ENCODE results near the gene HUNK.
"Not testable (repeated sequence)": the region's sequence is repeated elsewhere in the genome, so short reads cannot be mapped to it uniquely, and the experiment has no call there.

The HUNK gene

DNA sequence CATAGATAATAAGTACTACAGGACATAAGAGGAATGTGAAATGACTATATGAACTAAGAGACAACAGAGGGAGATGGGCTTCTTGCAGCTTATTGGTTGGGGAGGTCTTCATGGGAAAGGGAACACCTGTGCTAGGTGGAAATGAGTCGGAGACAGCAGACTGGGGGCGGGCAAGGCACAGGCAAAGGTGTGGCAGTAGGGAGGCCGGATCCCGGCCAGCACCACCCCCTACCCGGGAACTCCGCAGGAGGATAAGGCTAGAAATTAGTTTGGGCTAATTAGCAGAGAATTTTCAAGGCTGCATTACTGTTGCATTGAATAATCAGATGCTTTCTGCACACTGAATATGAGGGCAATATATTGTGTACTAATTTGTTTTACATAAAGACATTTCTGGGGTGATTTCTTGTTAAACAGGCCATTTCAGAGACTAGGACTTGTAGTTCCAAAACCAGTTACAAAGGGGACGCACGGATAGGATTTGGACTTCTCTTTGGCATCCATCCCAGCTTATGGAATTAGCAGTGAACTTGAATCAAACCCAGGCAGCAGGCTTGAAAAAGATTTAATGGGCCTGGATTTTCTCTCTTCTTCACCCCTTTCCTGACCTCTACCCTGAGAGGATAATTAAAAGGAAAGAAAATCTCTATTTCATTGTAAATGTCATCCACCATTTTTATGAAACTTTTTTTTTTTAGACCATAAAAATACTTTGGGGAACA is 2.2 kb upstream of the HUNK start:
- TF ChIP-seq, protein P1, sequence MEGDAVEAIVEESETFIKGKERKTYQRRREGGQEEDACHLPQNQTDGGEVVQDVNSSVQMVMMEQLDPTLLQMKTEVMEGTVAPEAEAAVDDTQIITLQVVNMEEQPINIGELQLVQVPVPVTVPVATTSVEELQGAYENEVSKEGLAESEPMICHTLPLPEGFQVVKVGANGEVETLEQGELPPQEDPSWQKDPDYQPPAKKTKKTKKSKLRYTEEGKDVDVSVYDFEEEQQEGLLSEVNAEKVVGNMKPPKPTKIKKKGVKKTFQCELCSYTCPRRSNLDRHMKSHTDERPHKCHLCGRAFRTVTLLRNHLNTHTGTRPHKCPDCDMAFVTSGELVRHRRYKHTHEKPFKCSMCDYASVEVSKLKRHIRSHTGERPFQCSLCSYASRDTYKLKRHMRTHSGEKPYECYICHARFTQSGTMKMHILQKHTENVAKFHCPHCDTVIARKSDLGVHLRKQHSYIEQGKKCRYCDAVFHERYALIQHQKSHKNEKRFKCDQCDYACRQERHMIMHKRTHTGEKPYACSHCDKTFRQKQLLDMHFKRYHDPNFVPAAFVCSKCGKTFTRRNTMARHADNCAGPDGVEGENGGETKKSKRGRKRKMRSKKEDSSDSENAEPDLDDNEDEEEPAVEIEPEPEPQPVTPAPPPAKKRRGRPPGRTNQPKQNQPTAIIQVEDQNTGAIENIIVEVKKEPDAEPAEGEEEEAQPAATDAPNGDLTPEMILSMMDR (IDR thresholded peaks at IDR 0.05; ENCODE audit: insufficient read depth, low read depth, low read length, missing control alignments), result no peak
- DNase-seq (ENCODE audit: low read depth), result no peak
- no peak overlapping the region for H3K4me3 ChIP-seq (ENCODE audit: low read depth, low read length)

GRCh38 chr21:31871371-31871770 is 1.4 kb upstream of the HUNK start:
- not testable (repeated sequence) for H3K4me3 ChIP-seq (ENCODE audit: low read depth, low read length); DNase-seq (ENCODE audit: low read depth)

DNA sequence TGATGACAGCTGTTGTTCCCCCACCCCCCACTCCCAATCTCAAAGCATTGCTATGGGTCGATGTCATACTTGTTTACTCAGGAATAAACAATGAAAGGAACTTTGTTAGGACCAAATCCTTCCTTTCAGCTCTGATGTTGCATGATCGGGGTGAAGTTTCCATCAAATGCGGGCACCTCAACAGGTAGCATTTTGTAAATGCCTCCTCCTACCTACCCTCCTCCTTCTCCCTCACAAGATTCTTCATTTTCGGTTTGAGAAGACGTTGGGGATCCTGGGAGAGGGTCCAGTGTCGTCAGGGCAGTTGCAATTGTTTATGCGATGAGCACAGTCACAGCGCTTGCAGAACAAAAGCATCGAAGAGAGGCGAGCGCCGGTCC is 758 bp upstream of the HUNK start:
- H3K4me3 ChIP-seq (ENCODE audit: low read depth, low read length), result no peak overlapping the region
- DNase-seq (ENCODE audit: low read depth), result no peak
- TF ChIP-seq, protein P1 (IDR thresholded peaks at IDR 0.05; ENCODE audit: insufficient read depth, low read depth, low read length, missing control alignments), result no peak

DNA sequence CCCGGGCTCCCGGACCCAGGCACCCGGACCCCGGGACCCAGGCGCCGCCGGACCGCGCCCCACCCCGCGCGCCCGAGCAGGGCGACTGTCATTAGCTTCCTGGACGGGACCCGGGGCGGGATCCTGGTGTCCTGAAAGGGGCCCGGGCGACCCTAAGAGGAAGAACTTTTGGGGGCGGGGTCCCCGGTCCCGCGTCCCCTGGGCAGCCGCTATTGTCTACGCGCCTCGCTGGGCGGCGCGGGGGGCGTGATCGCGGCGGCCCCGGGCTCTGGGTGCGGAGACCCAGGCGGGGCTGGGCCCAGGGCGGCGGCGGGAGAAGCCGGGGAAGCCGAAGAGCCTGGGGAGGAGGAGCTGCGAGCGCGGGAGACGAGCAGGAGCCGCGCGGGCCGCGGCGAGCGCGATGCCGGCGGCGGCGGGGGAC is 465 bp downstream of the HUNK start:
- TF ChIP-seq, protein P1 (IDR thresholded peaks at IDR 0.05; ENCODE audit: insufficient read depth, low read depth, low read length, missing control alignments), result no peak
- H3K4me3 ChIP-seq (ENCODE audit: low read depth, low read length), result no peak overlapping the region
- DNase-seq (ENCODE audit: low read depth), result no peak

DNA sequence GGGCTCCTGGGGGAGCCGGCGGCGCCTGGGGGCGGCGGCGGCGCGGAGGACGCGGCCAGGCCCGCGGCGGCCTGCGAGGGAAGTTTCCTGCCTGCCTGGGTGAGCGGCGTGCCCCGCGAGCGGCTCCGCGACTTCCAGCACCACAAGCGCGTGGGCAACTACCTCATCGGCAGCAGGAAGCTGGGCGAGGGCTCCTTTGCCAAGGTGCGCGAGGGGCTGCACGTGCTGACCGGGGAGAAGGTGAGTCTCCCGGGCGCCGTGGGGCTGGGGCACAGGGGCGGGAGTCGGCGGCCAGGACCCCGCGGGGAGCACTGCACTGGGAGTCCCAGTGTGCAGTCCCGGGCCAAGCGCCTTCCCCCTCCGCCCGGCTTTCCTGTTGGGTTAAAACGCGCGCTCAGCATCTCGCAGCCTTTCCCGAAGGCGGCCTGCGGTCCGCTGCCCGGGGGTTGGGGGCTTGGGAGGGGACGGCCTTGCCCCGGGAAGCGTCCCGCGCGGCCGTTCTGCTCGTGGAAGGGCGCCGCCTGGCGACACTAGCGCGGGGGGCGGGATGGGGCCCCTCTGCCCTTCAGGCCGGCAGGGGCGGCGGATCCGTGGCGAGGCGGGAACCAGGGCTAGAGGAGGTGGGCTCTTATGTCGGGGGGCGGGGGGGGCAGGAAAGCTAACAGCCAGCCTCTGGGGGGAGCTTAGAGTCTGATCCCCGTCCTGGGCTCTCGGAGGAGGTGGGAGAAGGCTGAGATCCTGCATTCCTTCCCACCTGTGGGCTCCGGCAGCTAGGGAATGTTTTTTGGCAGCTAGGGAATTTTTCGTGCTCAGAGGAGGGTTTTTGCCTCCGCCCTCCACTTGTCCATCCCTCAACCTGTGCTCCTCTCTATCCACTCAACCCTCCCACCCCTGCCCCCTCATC is 1.1 kb downstream of the HUNK start:
- peak; percentile 11 for DNase-seq (ENCODE audit: low read depth)
- TF ChIP-seq, protein P1 (IDR thresholded peaks at IDR 0.05; ENCODE audit: insufficient read depth, low read depth, low read length, missing control alignments), result peak; percentile 43
- no peak overlapping the region for H3K4me3 ChIP-seq (ENCODE audit: low read depth, low read length)

- TF ChIP-seq, protein P1 (IDR thresholded peaks at IDR 0.05; ENCODE audit: insufficient read depth, low read depth, low read length, missing control alignments), result no peak
- no peak for DNase-seq (ENCODE audit: low read depth)
- no peak overlapping the region for H3K4me3 ChIP-seq (ENCODE audit: low read depth, low read length)
Observed at GRCh38 chr21:31874812-31875212, 2.0 kb downstream of the HUNK start.

DNA sequence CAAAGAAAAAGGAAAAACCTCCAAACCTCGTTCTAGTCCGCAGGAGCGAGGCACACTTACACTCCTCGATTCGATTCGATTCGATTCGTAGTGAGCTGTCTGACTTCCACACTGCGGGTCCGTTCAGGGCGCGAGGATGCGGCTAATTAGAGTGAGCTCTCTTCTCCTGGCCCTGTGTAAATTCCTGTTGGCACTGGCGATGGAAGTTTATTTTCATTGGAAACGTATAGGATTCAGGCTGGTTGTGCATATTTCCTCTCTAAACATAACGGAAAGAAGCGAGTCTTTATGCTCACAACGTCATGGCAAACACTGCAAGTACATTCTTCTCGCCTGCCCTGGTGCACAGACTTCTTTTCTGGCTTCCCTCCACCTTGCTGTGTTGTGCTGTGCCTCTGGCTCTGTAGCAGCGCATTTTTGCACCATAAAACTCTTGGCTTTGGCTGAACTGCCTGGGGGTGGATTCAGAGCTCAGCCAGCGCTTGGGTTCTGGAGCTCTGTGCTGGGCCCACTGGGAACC is 2.7 kb downstream of the HUNK start:
- DNase-seq (ENCODE audit: low read depth), result no peak
- TF ChIP-seq, protein P1 (IDR thresholded peaks at IDR 0.05; ENCODE audit: insufficient read depth, low read depth, low read length, missing control alignments), result no peak
- H3K4me3 ChIP-seq (ENCODE audit: low read depth, low read length), result no peak overlapping the region

All from GM12865 (cell line).